Stimulated activated CD8-positive, alpha-beta memory T cell treated with anti-CD3 and anti-CD28 coated beads, Interleukin-12 subunit alpha, Interleukin-12 subunit beta, amount 100 ng/mL, for 24 hours (primary cell): ENCODE data around the gene SFTPA2.
"Not testable (repeated sequence)": the region's sequence is repeated elsewhere in the genome, so short reads cannot be mapped to it uniquely, and the experiment has no call there.

Experiments used
- DNase-seq: peaks from one replicate; pipeline ENCODE4 v3.0.0-alpha.2; 2020; ENCODE audit errors: extremely low read depth

Gene SFTPA2

GRCh38 chr10:79560160-79560709 is at the start of gene SFTPA2:
SFTPA2 (minus strand) TSS chr10:79560407; CDS start chr10:79559483, 924 bp downstream.
- no peak for DNase-seq

- DNase-seq = no peak
Observed at GRCh38 chr10:79608505-79609375, 48.5 kb upstream of the SFTPA2 start.

DNA sequence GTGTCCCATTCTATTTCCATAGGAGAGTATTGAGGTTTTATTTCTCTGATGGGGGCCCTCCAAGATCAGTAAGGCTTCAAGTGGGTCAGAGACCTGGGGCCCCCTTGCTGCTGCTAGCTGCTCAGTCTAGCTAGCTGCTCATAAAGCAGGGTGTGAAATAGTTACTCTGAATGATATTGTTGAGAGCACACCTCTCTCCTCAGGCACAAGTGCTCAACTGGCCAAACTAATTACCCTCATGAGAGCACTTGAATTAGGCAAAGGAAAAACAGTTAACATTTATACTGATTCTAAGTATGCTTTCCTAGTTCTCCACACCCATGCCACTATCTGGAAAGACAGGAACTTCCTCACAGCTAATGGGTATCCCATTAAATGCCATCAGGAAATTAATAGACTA is 45.1 kb upstream of the SFTPA2 start:
- no peak for DNase-seq

DNA sequence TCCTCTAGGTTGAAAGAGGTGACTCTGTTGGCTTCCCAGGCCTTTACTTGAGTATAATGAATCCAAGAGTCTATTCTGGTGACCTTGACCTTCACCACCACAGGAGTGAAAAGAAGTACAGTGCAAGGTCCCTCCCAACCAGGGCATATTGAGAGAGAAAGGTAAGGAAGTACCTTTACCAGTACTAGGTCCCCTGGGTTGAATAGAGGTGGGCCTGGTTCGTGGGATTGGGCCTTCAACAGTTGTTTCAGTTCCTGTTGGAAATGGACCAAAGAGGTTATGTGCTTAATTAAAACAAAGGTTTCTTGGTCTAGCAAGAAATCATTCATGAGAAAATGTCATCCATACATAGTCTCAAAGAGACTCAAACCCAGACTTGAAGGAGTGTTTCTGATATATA is 44.1 kb upstream of the SFTPA2 start:
- DNase-seq = no peak

- DNase-seq = no peak
Observed at GRCh38 chr10:79602953-79603352, 42.7 kb upstream of the SFTPA2 start.

DNA sequence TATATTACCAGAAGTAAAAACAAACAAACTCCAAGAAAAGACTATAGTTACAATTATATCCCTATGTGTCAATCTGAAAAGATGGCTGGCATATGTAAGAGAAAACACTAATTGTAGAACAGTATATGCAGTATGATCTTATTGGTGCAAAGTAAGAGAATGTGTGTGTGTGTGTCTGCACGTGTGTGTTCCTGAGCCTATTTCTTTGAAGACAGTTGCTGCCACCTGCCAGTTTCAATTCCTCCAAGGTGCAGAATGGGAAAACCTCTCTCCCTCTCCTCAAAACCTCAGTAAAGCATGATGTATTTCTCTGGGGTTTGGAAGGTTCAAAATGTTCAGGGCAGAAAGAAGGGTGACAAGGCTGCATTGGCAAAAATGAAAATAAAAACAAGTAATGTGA is 41.7 kb upstream of the SFTPA2 start:
- no peak for DNase-seq

DNA sequence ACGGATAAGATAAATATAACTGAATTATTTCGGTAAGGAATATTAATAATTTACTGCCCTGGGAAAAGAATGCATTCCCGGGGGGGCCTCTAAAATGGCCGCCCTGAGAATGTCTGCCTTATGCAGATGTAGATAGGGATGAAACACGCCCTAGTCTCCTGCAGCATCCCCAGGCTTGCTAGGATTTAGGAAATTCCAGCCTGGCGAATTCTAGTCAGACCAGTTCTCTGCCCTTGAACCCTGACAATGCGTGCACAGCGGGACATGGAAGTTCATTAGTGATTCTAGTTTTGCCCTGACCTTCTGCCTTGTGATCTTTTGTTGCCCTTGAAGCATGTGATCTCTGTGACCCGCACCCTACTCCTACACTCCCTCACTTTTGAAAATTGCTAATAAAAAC is 39.4 kb upstream of the SFTPA2 start:
- not testable (repeated sequence) for DNase-seq

DNA sequence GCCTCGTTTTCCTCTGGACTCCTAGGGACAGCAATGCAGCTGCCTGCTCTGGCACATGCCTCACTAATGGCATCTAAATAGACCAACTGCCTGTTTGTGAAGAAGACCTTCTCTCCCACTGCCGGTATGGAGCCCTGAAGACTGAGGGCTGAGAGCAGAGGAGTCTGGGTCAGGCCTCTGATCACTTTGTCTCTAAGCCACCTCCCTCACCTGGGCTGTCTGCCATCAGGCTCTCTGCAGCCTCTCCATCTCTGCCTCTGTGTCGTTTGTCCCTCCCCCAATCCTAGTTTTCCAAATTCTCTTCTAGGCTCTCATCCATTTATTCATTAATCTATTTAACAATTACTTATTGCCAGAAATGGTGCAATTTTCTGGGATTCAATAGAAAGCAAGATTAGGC is 35.3 kb upstream of the SFTPA2 start:
- no peak for DNase-seq

DNA sequence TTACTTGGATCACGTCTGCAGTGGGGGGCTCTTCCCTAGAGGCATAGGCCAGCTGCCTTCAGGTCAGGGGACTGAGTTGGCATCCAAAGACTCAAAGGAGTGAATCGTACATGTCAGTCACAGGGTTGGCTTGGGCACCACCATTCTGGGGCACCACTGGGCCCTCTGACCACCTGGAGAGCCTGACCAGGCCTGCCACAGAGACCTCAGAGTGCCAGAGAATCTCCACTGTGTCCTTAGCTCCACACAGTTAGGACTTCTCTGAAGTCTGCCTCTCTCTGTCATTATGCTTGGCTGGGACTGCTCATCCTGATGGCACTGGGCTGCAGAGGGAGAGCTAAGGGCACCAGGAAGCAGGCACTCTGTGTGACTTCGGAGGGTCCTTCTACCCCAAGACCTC is 34.4 kb upstream of the SFTPA2 start:
- DNase-seq = not testable (repeated sequence)

- no peak for DNase-seq
Observed at GRCh38 chr10:79593377-79593776, 33.2 kb upstream of the SFTPA2 start.

GRCh38 chr10:79588800-79589199 is 28.6 kb upstream of the SFTPA2 start:
- DNase-seq = no peak

GRCh38 chr10:79586933-79587332 is 26.7 kb upstream of the SFTPA2 start:
- no peak for DNase-seq

DNA sequence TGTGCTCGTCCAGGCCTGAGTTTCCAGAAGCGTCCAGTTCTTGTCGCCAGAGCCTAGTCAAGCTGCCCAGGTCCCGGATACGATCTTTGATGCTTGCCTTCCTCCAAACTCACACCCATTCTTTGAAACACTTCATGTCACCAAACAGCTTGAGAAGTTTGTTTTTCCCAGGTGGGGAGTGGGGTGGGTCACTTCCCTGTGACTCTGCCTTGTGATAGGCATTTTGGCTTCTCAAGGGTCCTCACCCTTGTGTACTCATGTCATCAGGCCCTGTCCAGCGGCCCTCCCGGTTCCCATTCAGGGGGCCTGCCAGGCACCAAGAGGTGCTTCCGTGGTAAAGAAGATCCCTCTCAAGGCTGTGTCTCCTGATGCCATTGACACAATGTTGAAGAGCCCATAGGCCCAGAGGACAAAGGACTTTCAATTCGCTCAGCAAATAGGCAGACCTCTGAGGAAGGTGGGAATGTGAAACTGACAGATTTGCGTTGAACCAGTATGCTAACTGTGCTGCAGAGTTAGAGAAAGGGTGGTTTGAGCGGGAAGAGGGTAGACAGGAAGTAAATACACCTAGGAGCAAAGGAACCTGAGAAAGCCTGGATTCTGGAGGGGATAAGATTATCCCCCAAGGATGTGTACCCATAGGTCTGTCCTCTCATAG is 25.8 kb upstream of the SFTPA2 start:
- DNase-seq = no peak

- DNase-seq = no peak
Observed at GRCh38 chr10:79583488-79584024, 23.3 kb upstream of the SFTPA2 start.

GRCh38 chr10:79582954-79583353 is 22.7 kb upstream of the SFTPA2 start:
- not testable (repeated sequence) for DNase-seq

DNA sequence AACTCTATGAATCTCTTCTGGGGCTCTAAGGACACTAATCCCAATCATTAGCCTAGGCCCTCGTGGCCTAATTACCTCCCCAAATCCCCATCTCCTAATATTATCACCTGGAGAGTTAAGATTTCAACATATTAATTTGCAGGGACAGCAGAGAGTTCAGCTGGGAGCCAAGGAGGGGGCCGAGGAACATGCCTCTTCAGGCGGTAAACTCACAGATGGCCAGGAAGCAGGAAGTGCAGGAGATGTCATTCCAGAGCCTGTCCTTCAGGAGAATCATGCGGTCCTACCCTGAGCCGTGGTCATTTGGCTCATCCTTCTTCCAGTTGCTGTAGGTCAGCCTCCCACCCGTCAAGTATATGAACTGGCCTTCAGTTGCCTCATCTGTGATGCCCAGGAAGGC is 21.9 kb upstream of the SFTPA2 start:
- DNase-seq = no peak

- no peak for DNase-seq
Observed at GRCh38 chr10:79581044-79581443, 20.8 kb upstream of the SFTPA2 start.

DNA sequence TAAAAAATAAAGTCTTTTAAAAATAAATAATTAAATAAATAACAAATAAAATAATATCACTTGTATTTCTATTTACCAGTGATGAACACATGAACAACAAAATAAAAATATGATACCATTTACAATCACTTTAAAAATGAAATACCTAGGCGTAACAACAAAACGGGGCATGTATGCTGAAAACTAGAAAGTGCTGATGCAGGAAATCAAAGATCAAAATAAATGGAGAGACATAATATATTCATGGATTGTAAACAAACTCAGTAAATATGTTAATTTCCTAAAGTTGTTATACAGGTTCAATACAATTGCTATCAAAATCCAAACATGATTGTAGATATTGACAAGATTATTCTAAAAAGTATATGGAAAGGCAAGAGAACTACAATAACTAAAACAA is 19.2 kb upstream of the SFTPA2 start:
- DNase-seq = no peak

GRCh38 chr10:79570624-79571023 is 10.4 kb upstream of the SFTPA2 start:
- not testable (repeated sequence) for DNase-seq

- no peak for DNase-seq
Observed at GRCh38 chr10:79563426-79563825, 3.2 kb upstream of the SFTPA2 start.

- DNase-seq = peak; percentile 23
Observed at GRCh38 chr10:79562135-79562756, 2.0 kb upstream of the SFTPA2 start.

DNA sequence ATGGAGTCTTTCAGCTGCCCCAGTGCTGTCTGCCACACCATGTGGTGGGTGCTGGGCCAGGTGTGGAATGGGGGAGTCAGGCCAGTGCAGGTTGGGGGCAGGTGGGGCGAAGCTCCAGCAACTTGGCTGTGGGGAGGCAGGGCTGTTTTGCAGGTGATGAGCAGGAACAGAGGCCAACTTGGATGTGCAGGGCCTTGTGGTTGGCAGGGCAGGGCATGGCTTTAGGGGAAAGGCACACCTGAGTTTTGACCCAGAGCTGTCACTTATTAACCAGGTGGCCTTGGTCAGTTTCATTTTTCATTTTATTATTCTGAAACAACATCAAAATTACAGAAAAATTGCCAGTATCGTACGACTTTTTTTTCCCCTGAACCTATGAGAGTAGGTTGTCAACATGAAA is 1.1 kb upstream of the SFTPA2 start:
- DNase-seq = no peak
